ENCODE data around the gene ZCCHC17.

The ZCCHC17 gene

DNA sequence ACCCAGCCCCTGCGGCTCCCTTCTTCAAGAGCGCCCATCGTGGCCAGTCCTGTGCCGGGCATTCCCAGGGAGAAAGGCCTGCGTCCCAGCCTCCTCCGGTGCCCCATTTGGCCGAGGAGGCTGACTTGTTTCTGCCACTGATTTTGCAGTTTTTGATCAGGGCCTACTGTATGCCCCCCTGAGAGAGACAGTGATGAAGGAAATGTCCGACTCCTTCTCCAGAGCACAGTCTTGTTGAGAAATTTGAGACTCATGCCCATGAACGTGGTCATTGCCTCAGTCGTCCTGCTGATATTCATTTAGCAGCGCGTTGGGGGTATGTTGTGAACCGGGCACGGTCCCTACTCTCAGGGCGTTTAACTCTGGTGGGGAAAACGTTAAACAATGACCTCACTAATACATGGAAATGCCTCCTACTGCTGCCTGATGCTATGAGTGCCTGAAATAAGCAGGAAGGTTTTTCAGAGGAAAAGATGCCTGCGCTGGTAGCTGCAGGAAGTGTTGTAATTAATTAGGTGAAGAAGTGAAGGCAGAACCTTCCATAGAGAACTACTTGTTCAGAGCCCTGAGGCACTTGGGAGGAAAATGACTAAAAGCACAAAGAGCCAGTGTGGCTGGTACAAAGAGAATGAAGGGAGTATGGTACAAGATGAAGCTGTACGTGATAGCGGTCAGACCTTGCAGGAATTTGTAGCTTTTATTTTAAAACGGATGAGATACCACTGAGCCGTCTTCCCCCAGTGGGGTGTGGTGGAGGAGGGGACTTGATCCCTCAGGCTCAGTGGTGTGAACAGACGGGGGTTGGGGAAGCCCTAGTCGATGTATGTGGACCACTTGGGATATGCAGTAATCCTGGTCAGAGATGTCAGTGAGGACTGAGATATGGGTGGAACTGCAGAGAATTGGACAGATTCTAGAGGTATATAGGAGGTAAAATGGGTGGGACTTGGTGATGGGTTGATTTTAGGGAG lies 730 bp downstream of the ZCCHC17 start:
- Histone ChIP-seq H3K27ac (peak overlapping the region; percentile 61), H3K9me3 (ENCODE audit: severe bottlenecking) (no peaks in the 10 kb centered on the region), H3K4me3 (ENCODE audit: low read depth, low read length) (peak overlapping the region; percentile 100), H3K27me3 (ENCODE audit: insufficient read depth, low read depth, severe bottlenecking) (no peaks in the 10 kb centered on the region), H3K36me3 (peaks cover 35% of the 10 kb centered on the region)
- no peak for DNase-seq
- TF ChIP-seq, protein P1, sequence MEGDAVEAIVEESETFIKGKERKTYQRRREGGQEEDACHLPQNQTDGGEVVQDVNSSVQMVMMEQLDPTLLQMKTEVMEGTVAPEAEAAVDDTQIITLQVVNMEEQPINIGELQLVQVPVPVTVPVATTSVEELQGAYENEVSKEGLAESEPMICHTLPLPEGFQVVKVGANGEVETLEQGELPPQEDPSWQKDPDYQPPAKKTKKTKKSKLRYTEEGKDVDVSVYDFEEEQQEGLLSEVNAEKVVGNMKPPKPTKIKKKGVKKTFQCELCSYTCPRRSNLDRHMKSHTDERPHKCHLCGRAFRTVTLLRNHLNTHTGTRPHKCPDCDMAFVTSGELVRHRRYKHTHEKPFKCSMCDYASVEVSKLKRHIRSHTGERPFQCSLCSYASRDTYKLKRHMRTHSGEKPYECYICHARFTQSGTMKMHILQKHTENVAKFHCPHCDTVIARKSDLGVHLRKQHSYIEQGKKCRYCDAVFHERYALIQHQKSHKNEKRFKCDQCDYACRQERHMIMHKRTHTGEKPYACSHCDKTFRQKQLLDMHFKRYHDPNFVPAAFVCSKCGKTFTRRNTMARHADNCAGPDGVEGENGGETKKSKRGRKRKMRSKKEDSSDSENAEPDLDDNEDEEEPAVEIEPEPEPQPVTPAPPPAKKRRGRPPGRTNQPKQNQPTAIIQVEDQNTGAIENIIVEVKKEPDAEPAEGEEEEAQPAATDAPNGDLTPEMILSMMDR (IDR thresholded peaks at IDR 0.05; ENCODE audit: low read depth, low read length), result no peak

- H3K27ac ChIP-seq, result no peak overlapping the region
- DNase-seq, result no peak
- H3K9me3 ChIP-seq (ENCODE audit: severe bottlenecking), result no peaks in the 10 kb centered on the region
- H3K36me3 ChIP-seq, result peaks cover 17% of the 10 kb centered on the region
- H3K4me3 ChIP-seq (ENCODE audit: low read depth, low read length), result no peak overlapping the region
- no peaks in the 10 kb centered on the region for H3K27me3 ChIP-seq (ENCODE audit: insufficient read depth, low read depth, severe bottlenecking)
- TF ChIP-seq, protein P1 (IDR thresholded peaks at IDR 0.05; ENCODE audit: low read depth, low read length), result no peak
Observed at GRCh38 chr1:31299365-31299764, 2.5 kb downstream of the ZCCHC17 start.

GRCh38 chr1:31300193-31300592 lies 3.4 kb downstream of the ZCCHC17 start:
- H3K27ac ChIP-seq, result no peak overlapping the region
- H3K9me3 ChIP-seq (ENCODE audit: severe bottlenecking), result no peaks in the 10 kb centered on the region
- H3K27me3 ChIP-seq (ENCODE audit: insufficient read depth, low read depth, severe bottlenecking), result no peaks in the 10 kb centered on the region
- no peak for DNase-seq
- TF ChIP-seq, protein P1 (IDR thresholded peaks at IDR 0.05; ENCODE audit: low read depth, low read length), result no peak
- peaks cover 9% of the 10 kb centered on the region for H3K36me3 ChIP-seq
- H3K4me3 ChIP-seq (ENCODE audit: low read depth, low read length), result no peak overlapping the region

DNA sequence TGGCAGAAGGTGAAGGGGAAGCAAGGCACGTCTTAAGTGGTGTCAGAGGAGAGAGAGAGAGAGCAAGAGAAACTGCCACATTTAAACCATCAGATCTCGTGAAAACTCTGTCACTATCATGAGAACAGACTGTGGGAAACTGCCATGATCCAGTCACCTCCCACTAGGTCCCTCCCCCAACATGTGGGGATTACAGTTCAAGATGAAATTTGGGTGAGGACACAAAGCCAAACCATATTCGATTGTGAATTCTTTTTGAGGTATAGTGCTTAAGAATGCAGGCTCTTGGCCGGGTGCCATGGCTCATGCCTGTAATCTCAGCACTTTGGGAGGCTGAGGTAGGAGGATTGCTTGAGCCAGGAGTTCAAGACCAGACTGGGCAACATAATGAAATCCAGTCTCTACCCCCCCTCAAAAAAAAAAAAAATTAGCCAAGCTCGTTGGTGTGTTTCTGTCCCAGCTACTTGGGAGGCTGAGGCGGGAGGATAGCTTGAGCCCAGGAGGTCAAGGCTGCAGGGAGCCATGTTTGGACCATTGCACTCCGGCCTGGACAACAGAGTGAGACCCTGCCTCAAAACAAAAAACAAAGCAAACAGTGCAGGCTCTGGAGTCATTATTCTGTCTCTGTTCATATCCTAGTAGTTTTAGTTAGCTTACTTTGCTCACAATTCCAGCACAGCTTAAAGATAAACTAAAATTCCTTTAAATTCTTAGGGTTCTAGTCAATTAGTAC lies 6.0 kb downstream of the ZCCHC17 start:
- Histone ChIP-seq H3K27me3 (ENCODE audit: insufficient read depth, low read depth, severe bottlenecking) (no peaks in the 10 kb centered on the region), H3K4me3 (ENCODE audit: low read depth, low read length) (no peak overlapping the region), H3K36me3 (peaks cover 7% of the 10 kb centered on the region), H3K9me3 (ENCODE audit: severe bottlenecking) (no peaks in the 10 kb centered on the region), H3K27ac (no peak overlapping the region)
- DNase-seq, result no peak
- TF ChIP-seq, protein P1 (IDR thresholded peaks at IDR 0.05; ENCODE audit: low read depth, low read length), result no peak

- no peak for DNase-seq
- H3K4me3 ChIP-seq (ENCODE audit: low read depth, low read length), result no peak overlapping the region
- TF ChIP-seq, protein P1 (IDR thresholded peaks at IDR 0.05; ENCODE audit: low read depth, low read length), result no peak
- no peaks in the 10 kb centered on the region for H3K27me3 ChIP-seq (ENCODE audit: insufficient read depth, low read depth, severe bottlenecking)
- peaks cover 15% of the 10 kb centered on the region for H3K36me3 ChIP-seq
- no peaks in the 10 kb centered on the region for H3K9me3 ChIP-seq (ENCODE audit: severe bottlenecking)
- H3K27ac ChIP-seq, result no peak overlapping the region
Observed at GRCh38 chr1:31306278-31306677, 9.4 kb downstream of the ZCCHC17 start.

All from WERI-Rb-1 (cell line).